Lower lobe of right lung (tissue), 2 donors: ENCODE results near the gene SASH1. TPM values are rescaled to one million over a fixed set of nuclear protein-coding genes. Genes with fewer than 3 reads are reported as not detected.
"Not testable (repeated sequence)": the region's sequence is repeated elsewhere in the genome, so short reads cannot be mapped to it uniquely, and the experiment has no call there.

Source experiments
- ATAC-seq, 2 donors: fragments of 200-7000 bp; cut with Tn5 transposase; one replicate each; pipeline ENCODE4 v1.9.1; 2020 to 2022; ENCODE audit warnings: mild to moderate bottlenecking in 2 of 2, moderate library complexity in 2 of 2
- DNase-seq: peaks from one replicate; pipeline ENCODE4 v3.0.0-alpha.2; 2020
- H3K27ac ChIP-seq: fragments of 200-600 bp; one replicate; pipeline ENCODE4 v1.8.0; 2022
- H3K27me3 ChIP-seq: fragments of 200-600 bp; one replicate; pipeline ENCODE4 v1.8.0; 2022; ENCODE audit warnings: low read depth
- H3K36me3 ChIP-seq: fragments of 200-600 bp; one replicate; pipeline ENCODE4 v1.8.0; 2022; ENCODE audit warnings: mild to moderate bottlenecking
- H3K4me1 ChIP-seq: fragments of 200-600 bp; one replicate; pipeline ENCODE4 v1.8.0; 2022
- H3K4me3 ChIP-seq: fragments of 200-600 bp; one replicate; pipeline ENCODE4 v1.8.0; 2022; ENCODE audit warnings: mild to moderate bottlenecking
- H3K9me3 ChIP-seq: fragments of 200-600 bp; one replicate; pipeline ENCODE4 v1.8.0; 2022
- CTCF ChIP-seq: fragments of 200-600 bp; IDR thresholded peaks from one replicate; pipeline ENCODE4 v1.8.0; 2022; ENCODE audit warnings: antibody characterized with exemption, mild to moderate bottlenecking
- intact Hi-C: fragments of 100-400 bp; cut with DNase I; formaldehyde crosslinking; loops from one replicate; pipeline ENCODE4 v1.11.0; 2022
- total RNA-seq: library from RNA; stranded (reverse); fragmentation: NEBNext Ultra II Directional; extraction: Animal tissue kit (Norgen Biotek cat#: 25700); gene quantifications from one replicate; pipeline ENCODE4 v1.2.1, GENCODE V29; 2021
- donor health status: DM: no; HTN: yes; CAD: no; lungs with severe emphysema.

Gene SASH1
- total RNA-seq, 1 donor from 2014 or later, result 103 TPM

GRCh38 chr6:148351309-148351708, 8.7 kb downstream of the SASH1 start:
- Histone ChIP-seq H3K4me3 (no peak overlapping the region), H3K9me3 (no peaks in the 10 kb centered on the region), H3K27ac (no peak overlapping the region), H3K27me3 (no peaks in the 10 kb centered on the region), H3K4me1 (peaks cover 9% of the 10 kb centered on the region), H3K36me3 (no peaks in the 10 kb centered on the region)
- no peak for TF ChIP-seq CTCF
- peak; percentile 38 to 43 for ATAC-seq
- intact Hi-C loops, result no loop called here
- no peak for DNase-seq

GRCh38 chr6:148352421-148352820, 9.8 kb downstream of the SASH1 start:
- H3K27ac ChIP-seq, intact Hi-C loops, H3K36me3 ChIP-seq, H3K4me3 ChIP-seq, DNase-seq, H3K27me3 ChIP-seq, H3K9me3 ChIP-seq, H3K4me1 ChIP-seq, ATAC-seq: not testable (repeated sequence)

GRCh38 chr6:148358196-148358785, 15.7 kb downstream of the SASH1 start:
- TF ChIP-seq CTCF, result no peak
- DNase-seq (no peak), ATAC-seq (peak; percentile 87 to 91)
- intact Hi-C loops, result no loop called here
- peaks cover 35% of the 10 kb centered on the region for H3K4me1 ChIP-seq
- H3K36me3 ChIP-seq, result no peaks in the 10 kb centered on the region
- H3K27me3 ChIP-seq, result no peaks in the 10 kb centered on the region
- no peaks in the 10 kb centered on the region for H3K9me3 ChIP-seq
- H3K27ac ChIP-seq, result peak overlapping the region; percentile 39
- H3K4me3 ChIP-seq, result no peak overlapping the region

- no peaks in the 10 kb centered on the region for H3K9me3 ChIP-seq
- no peak for DNase-seq
- no peak overlapping the region for H3K4me3 ChIP-seq
- H3K27ac ChIP-seq, result no peak overlapping the region
- peaks cover 45% of the 10 kb centered on the region for H3K4me1 ChIP-seq
- H3K36me3 ChIP-seq, result no peaks in the 10 kb centered on the region
- ATAC-seq, result no peak
- no peaks in the 10 kb centered on the region for H3K27me3 ChIP-seq
- intact Hi-C loops, result no loop called here
- no peak for TF ChIP-seq CTCF
Observed at GRCh38 chr6:148359228-148359627, 16.6 kb downstream of the SASH1 start.

GRCh38 chr6:148364056-148364824, 21.6 kb downstream of the SASH1 start:
- DNase-seq (no peak), ATAC-seq (peak; percentile 66 to 73)
- peaks cover 70% of the 10 kb centered on the region for H3K4me1 ChIP-seq
- intact Hi-C loops, result no loop called here
- no peak overlapping the region for H3K4me3 ChIP-seq
- no peak for TF ChIP-seq CTCF
- peak overlapping the region; percentile 79 for H3K27ac ChIP-seq
- H3K9me3 ChIP-seq, result no peaks in the 10 kb centered on the region
- H3K36me3 ChIP-seq, result no peaks in the 10 kb centered on the region
- H3K27me3 ChIP-seq, result no peaks in the 10 kb centered on the region

- no peak for DNase-seq
- Histone ChIP-seq H3K9me3 (no peaks in the 10 kb centered on the region), H3K36me3 (no peaks in the 10 kb centered on the region), H3K27me3 (no peaks in the 10 kb centered on the region), H3K4me3 (no peak overlapping the region), H3K27ac (peak overlapping the region; percentile 79), H3K4me1 (peaks cover 68% of the 10 kb centered on the region)
- TF ChIP-seq CTCF, result no peak
- intact Hi-C loops, result no loop called here
- ATAC-seq, result no peak
Observed at GRCh38 chr6:148365041-148365440, 22.4 kb downstream of the SASH1 start.
